PC-9 (cell line): ENCODE results near the gene TGFBR2.

Experiments used
- CTCF ChIP-seq: fragments of 200-600 bp; sonication (generic); conservative IDR thresholded peaks from 2 replicates; pipeline ENCODE4 v1.6.1; 2017; ENCODE audit warnings: mixed run types, antibody characterized with exemption, mild to moderate bottlenecking, moderate library complexity
- EZH2 ChIP-seq: fragments of 200-600 bp; sonication (generic); IDR thresholded peaks from 2 replicates; pipeline ENCODE4 v1.8.0; 2017; ENCODE audit warnings: antibody characterized with exemption, low read depth

GRCh38 chr3:30643763-30644462 lies 37.5 kb downstream of the TGFBR2 start:
- TF ChIP-seq CTCF (no peak), EZH2 (no peak)
